ENCODE measurements around the gene TCERG1L. TPM values are rescaled to one million over a fixed set of nuclear protein-coding genes. Genes with fewer than 3 reads are reported as not detected.

The TCERG1L gene
- total RNA-seq, 6 experiments from 2014 or later, result not detected

DNA sequence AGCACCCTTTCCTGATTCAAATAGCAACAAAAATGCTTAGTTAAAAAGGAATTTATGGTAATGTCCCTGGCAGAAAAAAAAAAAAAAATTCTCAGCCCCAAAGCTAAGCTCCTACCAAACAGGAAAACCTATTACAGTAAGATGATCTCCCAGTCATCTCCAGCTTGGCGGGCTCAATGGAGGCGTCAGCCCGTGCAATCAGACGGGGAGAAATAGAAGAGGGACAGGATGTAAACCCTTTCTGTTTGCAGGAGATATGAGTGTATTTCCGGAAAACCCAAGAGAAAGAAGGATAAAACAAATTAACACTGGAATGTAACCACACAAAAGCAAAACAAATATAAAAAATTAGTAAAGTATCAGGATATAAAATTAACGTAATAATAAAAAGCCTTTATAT, 242.8 kb downstream of the TCERG1L start:
- Histone ChIP-seq H3K27ac (no peak overlapping the region), H3K4me3 (no peak overlapping the region), H3K9me3 (no peaks in the 10 kb centered on the region), H3K36me3 (no peaks in the 10 kb centered on the region), H3K27me3 (no peaks in the 10 kb centered on the region), H3K4me1 (no peaks in the 10 kb centered on the region)
- 25% methylated on average over 6 of the region's 6 CpGs for WGBS (ENCODE audit: insufficient coverage, low coverage, low lambda C conversion rate, missing lambda C conversion rate)
- intact Hi-C loops (cut with DNase I), result no loop called here
- ATAC-seq, result no peak
- DNase-seq, result no peak
- no peak for TF ChIP-seq POLR2A (IDR thresholded peaks at IDR 0.05)
- TF ChIP-seq, protein P1, sequence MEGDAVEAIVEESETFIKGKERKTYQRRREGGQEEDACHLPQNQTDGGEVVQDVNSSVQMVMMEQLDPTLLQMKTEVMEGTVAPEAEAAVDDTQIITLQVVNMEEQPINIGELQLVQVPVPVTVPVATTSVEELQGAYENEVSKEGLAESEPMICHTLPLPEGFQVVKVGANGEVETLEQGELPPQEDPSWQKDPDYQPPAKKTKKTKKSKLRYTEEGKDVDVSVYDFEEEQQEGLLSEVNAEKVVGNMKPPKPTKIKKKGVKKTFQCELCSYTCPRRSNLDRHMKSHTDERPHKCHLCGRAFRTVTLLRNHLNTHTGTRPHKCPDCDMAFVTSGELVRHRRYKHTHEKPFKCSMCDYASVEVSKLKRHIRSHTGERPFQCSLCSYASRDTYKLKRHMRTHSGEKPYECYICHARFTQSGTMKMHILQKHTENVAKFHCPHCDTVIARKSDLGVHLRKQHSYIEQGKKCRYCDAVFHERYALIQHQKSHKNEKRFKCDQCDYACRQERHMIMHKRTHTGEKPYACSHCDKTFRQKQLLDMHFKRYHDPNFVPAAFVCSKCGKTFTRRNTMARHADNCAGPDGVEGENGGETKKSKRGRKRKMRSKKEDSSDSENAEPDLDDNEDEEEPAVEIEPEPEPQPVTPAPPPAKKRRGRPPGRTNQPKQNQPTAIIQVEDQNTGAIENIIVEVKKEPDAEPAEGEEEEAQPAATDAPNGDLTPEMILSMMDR (IDR thresholded peaks at IDR 0.05), result no peak

DNA sequence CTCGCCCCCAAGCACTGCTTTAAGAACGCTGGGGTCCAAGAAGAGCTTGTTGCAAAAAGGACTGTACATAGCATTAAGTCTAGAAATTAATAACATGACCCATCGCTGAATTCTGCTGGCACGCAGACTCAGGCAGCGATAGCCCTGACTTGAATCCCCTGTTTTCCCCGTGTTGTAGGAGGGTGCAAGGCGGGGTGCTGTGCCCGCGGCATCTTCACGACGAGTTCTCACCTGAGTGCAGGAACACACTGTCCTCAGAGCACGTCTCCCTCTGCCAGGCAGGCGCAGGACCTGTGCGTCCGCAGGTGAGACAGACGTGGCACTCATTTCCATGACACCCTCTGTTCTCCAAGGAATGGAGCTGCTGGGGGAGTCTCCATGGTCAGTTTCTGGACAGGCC, 243.2 kb downstream of the TCERG1L start:
- H3K4me1 ChIP-seq, result no peaks in the 10 kb centered on the region
- no peak overlapping the region for H3K27ac ChIP-seq
- no peak overlapping the region for H3K4me3 ChIP-seq
- intact Hi-C loops (cut with DNase I), result no loop called here
- DNase-seq (no peak), ATAC-seq (no peak)
- TF ChIP-seq POLR2A (IDR thresholded peaks at IDR 0.05), result no peak
- TF ChIP-seq, protein P1 (IDR thresholded peaks at IDR 0.05), result no peak
- H3K9me3 ChIP-seq, result no peaks in the 10 kb centered on the region
- WGBS (ENCODE audit: insufficient coverage, low coverage, low lambda C conversion rate, missing lambda C conversion rate), result 77% methylated on average over 11 of the region's 16 CpGs
- no peaks in the 10 kb centered on the region for H3K36me3 ChIP-seq
- H3K27me3 ChIP-seq, result no peaks in the 10 kb centered on the region

DNA sequence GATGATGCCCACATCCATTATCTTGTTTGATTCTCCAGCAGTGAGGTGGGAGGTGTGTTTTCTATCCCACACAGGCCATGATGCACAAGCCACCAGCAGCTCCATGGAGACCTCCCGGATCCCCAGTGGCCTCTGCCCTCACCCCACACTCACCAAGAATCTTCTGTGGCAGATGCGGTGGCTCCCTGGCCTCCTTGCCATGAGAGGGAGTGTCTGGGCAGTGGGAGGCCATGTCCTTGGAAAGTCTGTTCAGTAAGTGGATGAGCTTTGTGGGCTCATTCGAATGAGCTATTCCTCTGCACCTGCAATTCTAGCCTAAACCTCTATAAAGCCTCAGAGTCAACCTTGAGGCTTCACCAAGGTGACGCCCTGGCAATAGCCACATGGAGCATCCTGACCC, 243.8 kb downstream of the TCERG1L start:
- no peaks in the 10 kb centered on the region for H3K36me3 ChIP-seq
- no peaks in the 10 kb centered on the region for H3K9me3 ChIP-seq
- no peaks in the 10 kb centered on the region for H3K4me1 ChIP-seq
- TF ChIP-seq POLR2A (IDR thresholded peaks at IDR 0.05), result no peak
- TF ChIP-seq, protein P1 (IDR thresholded peaks at IDR 0.05), result no peak
- no peak overlapping the region for H3K27ac ChIP-seq
- DNase-seq, result no peak
- H3K27me3 ChIP-seq, result no peaks in the 10 kb centered on the region
- intact Hi-C loops (cut with DNase I), result no loop called here
- H3K4me3 ChIP-seq, result no peak overlapping the region
- WGBS (ENCODE audit: insufficient coverage, low coverage, low lambda C conversion rate, missing lambda C conversion rate), result 49% methylated on average over 2 of the region's 4 CpGs
- ATAC-seq, result no peak

DNA sequence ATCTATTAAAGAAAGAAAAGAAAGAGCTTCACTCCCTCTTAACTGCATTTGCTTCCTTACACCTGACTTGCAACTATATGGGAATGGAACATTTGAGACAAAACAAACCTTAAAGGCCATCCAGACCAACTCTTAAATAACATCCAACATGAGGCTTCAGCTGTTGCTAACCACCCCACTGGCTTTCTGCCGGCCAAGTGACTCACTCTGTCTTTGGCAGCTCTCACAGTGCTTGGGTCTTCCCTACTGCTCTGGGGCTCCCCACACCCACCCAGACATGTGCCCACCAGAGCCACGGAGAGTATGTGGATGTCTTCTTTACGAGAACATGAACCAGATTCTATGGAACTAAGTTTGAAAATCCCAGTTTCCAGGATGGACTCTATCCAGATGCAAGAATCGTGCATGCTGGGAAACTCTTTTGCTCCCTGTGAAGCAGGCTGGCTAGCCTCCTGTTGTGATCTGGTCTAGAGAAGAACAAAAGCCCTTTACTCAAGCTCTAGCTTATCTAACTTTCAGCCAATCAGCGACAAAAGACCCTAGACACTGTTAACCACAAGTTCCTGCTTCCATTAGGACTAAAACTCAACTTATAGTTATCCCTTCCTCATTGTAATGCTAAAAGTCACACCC, 245.7 kb downstream of the TCERG1L start:
- DNase-seq (no peak), ATAC-seq (no peak)
- H3K36me3 ChIP-seq, result no peaks in the 10 kb centered on the region
- H3K27me3 ChIP-seq, result no peaks in the 10 kb centered on the region
- H3K4me1 ChIP-seq, result no peaks in the 10 kb centered on the region
- H3K27ac ChIP-seq, result no peak overlapping the region
- WGBS (ENCODE audit: insufficient coverage, low coverage, low lambda C conversion rate, missing lambda C conversion rate), result 23% methylated on average over 5 of the region's 5 CpGs
- no peak for TF ChIP-seq POLR2A (IDR thresholded peaks at IDR 0.05)
- TF ChIP-seq, protein P1 (IDR thresholded peaks at IDR 0.05), result no peak
- no peaks in the 10 kb centered on the region for H3K9me3 ChIP-seq
- H3K4me3 ChIP-seq, result no peak overlapping the region
- intact Hi-C loops (cut with DNase I), result no loop called here

- H3K27ac ChIP-seq, result no peak overlapping the region
- ATAC-seq, result no peak
- 55% methylated on average over 2 of the region's 2 CpGs for WGBS (ENCODE audit: insufficient coverage, low coverage, low lambda C conversion rate, missing lambda C conversion rate)
These were observed 248.2 kb downstream of the TCERG1L start for GRCh38 chr10:131063311-131063710.

More at GRCh38 chr10:131063311-131063710, 248.2 kb downstream of the TCERG1L start:
- no peak overlapping the region for H3K4me3 ChIP-seq
- H3K4me1 ChIP-seq, result no peaks in the 10 kb centered on the region
- H3K9me3 ChIP-seq, result no peaks in the 10 kb centered on the region
- intact Hi-C loops (cut with DNase I), result no loop called here
- no peaks in the 10 kb centered on the region for H3K36me3 ChIP-seq
- DNase-seq, result no peak
- no peak for TF ChIP-seq POLR2A (IDR thresholded peaks at IDR 0.05)
- TF ChIP-seq, protein P1 (IDR thresholded peaks at IDR 0.05), result no peak
- H3K27me3 ChIP-seq, result no peaks in the 10 kb centered on the region
